ENCODE measurements around the gene SPINK14. TPM values are rescaled to one million over a fixed set of nuclear protein-coding genes. Genes with fewer than 3 reads are reported as not detected.

Gene SPINK14
- total RNA-seq, 2 experiments from 2014 or later = not detected

- POLR2A ChIA-PET = no interaction called here
- intact Hi-C loops (cut with micrococcal nuclease; ENCODE audit: unreplicated experiment) = no loop called here
- DNase-seq (ENCODE audit: low spot score) = no peak
- H3K9me2 ChIP-seq (ENCODE audit: insufficient read depth, low read length) = no peaks in the 10 kb centered on the region
- CTCF ChIA-PET (ENCODE audit: unreplicated experiment) = no interaction called here
- no peak overlapping the region for H3K4me2 ChIP-seq (ENCODE audit: low read length)
- no peak overlapping the region for H3K4me3 ChIP-seq (ENCODE audit: low read depth, low read length, poor library complexity, severe bottlenecking)
- H4K20me1 ChIP-seq (ENCODE audit: insufficient read depth, low read length) = no peaks in the 10 kb centered on the region
- BruUV-seq (replicated peaks) = no TSS peak
- H3K36me3 ChIP-seq (ENCODE audit: insufficient read depth, low read length) = no peaks in the 10 kb centered on the region
- H3K79me2 ChIP-seq (ENCODE audit: insufficient read depth, low read depth, low read length) = no peaks in the 10 kb centered on the region
- H3K4me1 ChIP-seq (ENCODE audit: insufficient read depth, low read length, poor library complexity, severe bottlenecking) = no peaks in the 10 kb centered on the region
- H3K27ac ChIP-seq (ENCODE audit: low read depth, low read length, poor library complexity, severe bottlenecking) = no peak overlapping the region
- no peaks in the 10 kb centered on the region for H3K9me3 ChIP-seq (ENCODE audit: low read length)
- H2AFZ ChIP-seq (ENCODE audit: low read length) = no peak overlapping the region
- no peak for TF ChIP-seq CTCF (conservative IDR thresholded peaks at IDR 0.05; ENCODE audit: low read length)
- TF ChIP-seq EZH2phosphoT487 (IDR thresholded peaks at IDR 0.05; ENCODE audit: borderline replicate concordance, low read depth, low read length) = no peak
These were observed 6.3 kb upstream of the SPINK14 start for GRCh38 chr5:148162038-148162437.

- no peak for DNase-seq (ENCODE audit: low spot score)
- Histone ChIP-seq H2AFZ (ENCODE audit: low read length) (no peak overlapping the region), H3K9me2 (ENCODE audit: insufficient read depth, low read length) (no peaks in the 10 kb centered on the region), H3K4me1 (ENCODE audit: insufficient read depth, low read length, poor library complexity, severe bottlenecking) (no peaks in the 10 kb centered on the region), H3K36me3 (ENCODE audit: insufficient read depth, low read length) (no peaks in the 10 kb centered on the region), H3K27ac (ENCODE audit: low read depth, low read length, poor library complexity, severe bottlenecking) (no peak overlapping the region), H4K20me1 (ENCODE audit: insufficient read depth, low read length) (no peaks in the 10 kb centered on the region), H3K4me3 (ENCODE audit: low read depth, low read length, poor library complexity, severe bottlenecking) (no peak overlapping the region), H3K4me2 (ENCODE audit: low read length) (no peak overlapping the region), H3K9me3 (ENCODE audit: low read length) (no peaks in the 10 kb centered on the region), H3K79me2 (ENCODE audit: insufficient read depth, low read depth, low read length) (no peaks in the 10 kb centered on the region)
- ChIA-PET CTCF (ENCODE audit: unreplicated experiment) (no interaction called here), POLR2A (no interaction called here)
- intact Hi-C loops (cut with micrococcal nuclease; ENCODE audit: unreplicated experiment) = no loop called here
- TF ChIP-seq CTCF (conservative IDR thresholded peaks at IDR 0.05; ENCODE audit: low read length) (no peak), EZH2phosphoT487 (IDR thresholded peaks at IDR 0.05; ENCODE audit: borderline replicate concordance, low read depth, low read length) (no peak)
- no TSS peak for BruUV-seq (replicated peaks)
These were observed 5.0 kb upstream of the SPINK14 start for GRCh38 chr5:148163345-148163744.

GRCh38 chr5:148166550-148167283 lies 1.6 kb upstream of the SPINK14 start:
- ChIA-PET POLR2A (interaction anchor here (1.1 kb wide), 1 partner anchor 10 kb away, joined by 3 read pairs; no protein-coding TSS in a partner anchor), CTCF (ENCODE audit: unreplicated experiment) (no interaction called here)
- no peaks in the 10 kb centered on the region for H3K79me2 ChIP-seq (ENCODE audit: insufficient read depth, low read depth, low read length)
- no peaks in the 10 kb centered on the region for H3K36me3 ChIP-seq (ENCODE audit: insufficient read depth, low read length)
- no peak overlapping the region for H3K4me2 ChIP-seq (ENCODE audit: low read length)
- TF ChIP-seq EZH2phosphoT487 (IDR thresholded peaks at IDR 0.05; ENCODE audit: borderline replicate concordance, low read depth, low read length) (no peak), CTCF (conservative IDR thresholded peaks at IDR 0.05; ENCODE audit: low read length) (no peak)
- no peak overlapping the region for H3K27ac ChIP-seq (ENCODE audit: low read depth, low read length, poor library complexity, severe bottlenecking)
- no peak overlapping the region for H2AFZ ChIP-seq (ENCODE audit: low read length)
- no TSS peak for BruUV-seq (replicated peaks)
- H3K4me3 ChIP-seq (ENCODE audit: low read depth, low read length, poor library complexity, severe bottlenecking) = no peak overlapping the region
- intact Hi-C loops (cut with micrococcal nuclease; ENCODE audit: unreplicated experiment) = no loop called here
- no peaks in the 10 kb centered on the region for H3K9me3 ChIP-seq (ENCODE audit: low read length)
- no peak for DNase-seq (ENCODE audit: low spot score)
- H3K9me2 ChIP-seq (ENCODE audit: insufficient read depth, low read length) = no peaks in the 10 kb centered on the region
- no peaks in the 10 kb centered on the region for H4K20me1 ChIP-seq (ENCODE audit: insufficient read depth, low read length)
- no peaks in the 10 kb centered on the region for H3K4me1 ChIP-seq (ENCODE audit: insufficient read depth, low read length, poor library complexity, severe bottlenecking)
